SKM-1 (cell line): ENCODE results near the gene SZRD1.
A peak's percentile ranks its signal among the peaks of the same experiment; 100 is the strongest.

Experiments
- DNase-seq: peaks from one replicate; lab custom pipeline; 2025; ENCODE audit not compliant: unreplicated experiment; lab: John Stamatoyannopoulos, UW

Gene SZRD1

DNA sequence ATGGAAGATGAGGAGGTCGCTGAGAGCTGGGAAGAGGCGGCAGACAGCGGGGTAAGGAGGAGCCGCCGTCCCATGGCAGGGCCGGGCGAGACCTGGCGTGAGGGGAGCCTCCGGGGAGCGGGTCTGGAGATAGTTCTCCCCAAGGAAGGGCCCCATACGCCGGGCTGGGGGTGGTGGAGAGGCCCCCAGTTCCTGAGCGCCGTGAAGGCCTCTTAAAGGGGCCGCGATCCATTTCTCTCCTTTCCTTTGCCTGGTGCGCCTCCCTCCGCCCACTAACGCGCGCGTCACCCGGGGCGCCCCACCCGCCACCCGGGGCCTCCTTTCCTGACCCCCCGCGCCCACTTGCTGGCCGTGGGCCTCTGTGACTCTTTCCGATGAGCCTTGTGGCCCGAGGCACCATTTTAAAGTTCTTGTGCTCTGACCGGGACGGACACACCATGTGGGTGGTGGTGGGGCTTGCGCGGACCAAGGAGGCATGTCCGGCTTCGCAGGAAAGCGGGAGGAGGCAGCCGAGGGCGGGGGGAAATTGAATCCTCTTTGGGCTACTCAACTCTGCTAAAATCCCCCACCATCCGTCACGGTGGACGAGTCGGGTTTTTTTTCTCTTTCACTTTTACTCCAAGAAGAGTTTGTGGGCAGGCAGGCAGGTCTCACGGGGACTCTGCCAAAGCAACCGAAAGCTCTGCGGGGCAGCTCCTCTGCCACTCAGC lies 371 bp downstream of the SZRD1 start:
- DNase-seq = peak; percentile 70

DNA sequence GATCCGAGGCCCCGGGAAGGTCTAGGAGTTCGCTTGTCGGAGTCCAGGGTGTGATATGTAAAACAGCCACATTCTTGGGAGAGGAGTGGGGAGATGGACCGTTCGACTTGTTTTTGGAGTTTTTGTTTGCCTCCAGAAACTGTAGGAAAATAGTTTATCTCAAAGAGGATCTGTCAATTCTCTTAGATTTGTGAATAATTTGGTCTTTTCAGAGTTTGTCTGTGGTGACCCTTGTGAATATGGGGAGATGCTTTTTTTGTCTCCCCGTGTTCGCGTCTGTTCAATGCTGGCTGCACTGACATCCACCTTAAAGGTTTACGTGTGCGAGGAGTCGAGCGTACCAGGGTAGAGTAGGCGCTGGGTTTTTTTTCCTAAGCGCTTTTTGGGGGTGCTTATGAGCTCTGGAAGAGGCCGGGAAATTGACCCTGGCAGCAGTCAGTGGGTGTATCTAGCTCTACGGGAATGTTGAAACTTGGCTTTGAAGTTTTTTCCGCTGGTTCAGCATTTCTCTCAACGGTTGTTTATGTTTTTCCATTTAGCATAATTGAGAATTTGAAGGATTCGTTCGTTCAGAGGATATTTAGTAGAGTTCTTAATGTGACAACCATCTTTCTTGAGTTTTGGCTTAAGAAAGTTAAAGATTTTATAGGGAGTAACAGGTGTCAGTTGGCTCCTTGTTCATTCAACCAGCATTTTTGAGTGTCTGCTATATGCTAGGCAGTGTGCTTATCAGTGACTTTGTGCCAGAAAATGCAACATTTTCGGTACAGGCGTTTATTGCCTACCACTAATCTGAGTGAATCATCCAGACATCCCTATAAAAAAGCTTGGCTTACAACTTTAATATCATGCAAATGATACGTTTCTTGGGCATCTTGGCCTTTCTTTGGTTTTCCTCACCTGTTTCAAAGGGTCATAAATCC lies 1.2 kb downstream of the SZRD1 start:
- DNase-seq = no peak

DNA sequence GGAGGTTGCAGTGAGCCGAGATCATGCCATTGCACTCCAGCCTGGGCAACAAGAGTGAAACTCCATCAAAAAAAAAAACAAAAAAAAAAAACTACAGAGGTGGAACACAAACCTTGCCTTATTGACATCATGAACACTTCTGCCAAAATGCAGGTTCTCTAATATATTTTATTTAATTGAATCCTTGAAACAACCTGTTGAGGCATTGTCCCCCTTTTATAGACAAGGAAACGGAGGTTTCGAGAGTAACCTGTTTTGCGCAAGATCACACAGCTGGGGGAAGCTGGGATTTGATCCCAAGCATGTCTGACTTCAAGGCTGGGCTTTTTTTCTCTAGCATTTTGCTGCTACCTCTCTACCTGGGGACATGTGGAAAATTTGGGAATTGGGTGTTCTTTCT lies 2.8 kb downstream of the SZRD1 start:
- no peak for DNase-seq

DNA sequence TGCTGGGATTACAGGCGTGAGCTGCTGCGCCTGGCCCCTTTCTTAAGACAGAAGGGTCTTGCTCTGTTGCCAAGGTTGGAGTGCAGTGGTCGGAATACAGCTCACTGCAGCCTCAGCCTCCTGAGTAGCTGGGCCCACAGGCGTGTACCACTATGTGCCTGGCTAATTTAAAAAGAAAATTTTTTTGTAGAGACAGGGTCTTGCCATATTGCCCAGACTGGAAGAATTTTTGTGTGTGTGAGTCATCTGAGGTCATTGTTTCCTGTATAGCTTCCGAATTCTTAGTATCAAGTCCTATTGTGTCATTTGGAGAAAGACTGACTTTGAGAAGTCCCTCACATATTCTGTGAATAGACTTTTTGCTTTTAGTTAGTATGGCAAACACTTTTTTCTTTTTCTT lies 4.7 kb downstream of the SZRD1 start:
- no peak for DNase-seq

DNA sequence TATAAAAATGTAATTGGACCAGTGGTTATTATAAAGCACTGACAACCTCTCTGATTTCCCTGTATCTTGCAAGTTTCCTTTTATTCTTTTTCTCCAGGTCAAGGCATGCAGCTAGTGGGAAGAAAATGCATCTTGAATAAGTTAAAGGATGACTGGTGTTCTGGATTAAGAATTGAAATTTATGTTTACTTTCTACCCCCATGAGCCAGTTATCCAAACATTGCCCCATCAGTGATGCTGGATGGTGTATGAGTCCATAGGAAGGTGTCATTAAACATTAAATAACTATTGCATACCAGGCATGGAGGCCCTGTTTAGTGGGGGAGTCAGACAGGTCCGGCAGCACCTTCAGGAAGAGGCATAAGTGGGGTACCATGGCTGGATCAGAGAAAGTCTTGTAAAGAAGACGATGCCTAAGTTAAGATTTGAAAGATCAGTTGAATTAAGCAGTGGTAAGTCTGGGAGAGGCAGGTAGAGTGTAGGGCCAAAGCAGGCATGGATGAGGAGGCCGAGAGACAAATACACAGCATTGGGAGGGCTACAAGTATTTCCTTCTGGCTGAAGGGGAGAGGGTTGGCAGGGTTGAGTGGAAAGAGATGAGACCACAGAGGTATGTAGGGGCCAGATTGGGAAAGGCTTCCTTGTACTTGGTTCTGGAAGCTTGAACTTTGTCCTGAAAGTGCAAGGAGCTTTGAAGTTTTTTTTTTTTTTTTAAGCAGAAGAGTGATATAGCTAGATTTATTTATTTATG lies 5.7 kb downstream of the SZRD1 start:
- no peak for DNase-seq

DNA sequence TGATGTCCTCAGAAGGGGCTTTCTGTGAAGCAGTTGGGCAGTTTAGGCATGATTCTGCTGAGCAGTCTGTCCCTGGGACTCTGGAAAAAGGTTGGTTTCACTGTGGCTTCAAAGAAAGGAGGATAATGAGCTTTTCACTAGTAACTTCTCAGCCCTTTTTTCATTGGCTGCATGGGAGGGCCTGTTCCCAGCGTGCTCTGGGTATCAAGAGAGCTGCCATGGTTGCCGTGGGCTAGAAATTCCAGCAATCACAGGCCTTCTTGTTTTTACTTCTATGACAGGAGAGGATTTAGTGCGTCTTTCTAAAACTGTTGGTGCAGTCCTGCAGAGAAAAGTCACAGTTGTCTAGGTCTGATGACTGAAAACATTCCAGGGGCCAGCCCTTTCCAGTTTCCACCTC lies 7.2 kb downstream of the SZRD1 start:
- no peak for DNase-seq

DNA sequence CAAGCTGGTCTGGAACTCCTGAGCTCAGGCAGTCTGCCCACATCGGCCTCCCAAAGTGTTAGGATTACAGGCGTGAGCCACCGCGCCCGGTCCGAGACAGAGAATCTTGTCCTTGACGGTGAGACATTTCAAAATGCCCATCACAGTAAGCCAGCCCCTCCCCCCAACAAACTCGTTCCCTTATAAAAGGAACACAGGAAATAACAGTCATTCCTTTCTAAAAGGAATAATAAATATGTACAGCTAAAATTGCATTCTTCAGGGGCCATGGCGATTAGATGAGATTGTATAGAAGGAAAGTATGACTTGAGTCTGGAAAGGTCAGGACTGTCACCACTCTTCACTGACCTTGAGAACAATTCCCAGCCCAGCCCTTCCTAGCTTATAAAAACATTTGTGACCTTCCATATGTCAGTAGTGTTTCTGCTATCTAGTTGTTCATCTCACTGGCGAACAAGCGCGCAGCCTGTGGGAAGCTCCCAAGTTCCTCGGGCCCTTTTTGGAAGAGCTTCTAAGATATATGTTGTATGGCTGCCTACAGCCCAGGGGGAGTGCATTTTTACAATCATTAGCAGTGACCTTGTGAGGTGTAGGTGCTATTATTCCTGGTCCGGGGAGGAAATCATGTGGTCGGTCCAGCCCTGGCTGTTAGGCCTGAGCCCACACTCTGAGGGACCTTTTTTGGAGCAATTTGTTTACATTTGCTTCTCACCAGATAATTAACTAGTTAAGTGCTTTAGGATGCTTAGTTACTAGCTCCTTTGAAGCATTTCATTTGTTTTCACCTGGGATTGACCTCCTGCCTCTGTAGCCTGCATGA lies 8.7 kb downstream of the SZRD1 start:
- no peak for DNase-seq

DNA sequence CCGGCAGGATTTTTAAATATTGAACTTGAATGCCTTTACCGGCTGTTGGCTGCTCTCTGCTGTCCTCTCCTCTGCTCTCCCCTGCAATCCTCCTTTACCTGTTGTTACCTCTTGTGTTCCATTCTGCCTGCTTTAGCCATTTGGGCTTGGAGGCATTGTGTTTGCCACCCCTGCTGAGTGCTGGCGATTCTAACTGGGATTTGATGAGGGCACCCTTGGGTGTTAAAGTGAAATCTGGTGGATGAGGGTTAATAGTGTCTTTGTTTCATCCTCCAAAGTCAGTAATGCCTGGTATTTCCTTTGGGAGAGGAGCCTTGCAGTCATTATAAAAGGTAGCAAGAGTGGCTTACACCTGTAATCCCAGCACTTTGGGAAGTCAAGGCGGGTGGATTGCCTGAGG lies 9.9 kb downstream of the SZRD1 start:
- no peak for DNase-seq

DNA sequence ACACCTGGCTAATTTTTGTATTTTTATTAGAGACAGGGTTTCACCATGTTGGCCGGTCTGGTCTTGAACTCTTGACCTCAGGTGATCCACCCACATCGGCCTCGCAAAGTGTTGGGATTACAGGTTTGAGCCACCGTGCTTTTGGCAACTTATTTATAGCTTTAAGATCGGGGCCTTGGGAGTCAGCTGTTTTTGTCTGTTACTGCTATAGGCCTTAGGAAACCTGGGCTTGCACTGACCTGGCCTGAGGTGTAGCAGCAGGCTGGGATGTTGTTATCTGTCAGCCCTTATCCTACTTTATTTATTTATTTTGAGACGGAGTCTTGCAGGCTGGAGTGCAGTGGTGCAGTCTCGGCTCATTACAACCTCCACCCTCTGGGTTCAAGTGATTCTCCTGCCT lies 11.4 kb downstream of the SZRD1 start:
- no peak for DNase-seq

DNA sequence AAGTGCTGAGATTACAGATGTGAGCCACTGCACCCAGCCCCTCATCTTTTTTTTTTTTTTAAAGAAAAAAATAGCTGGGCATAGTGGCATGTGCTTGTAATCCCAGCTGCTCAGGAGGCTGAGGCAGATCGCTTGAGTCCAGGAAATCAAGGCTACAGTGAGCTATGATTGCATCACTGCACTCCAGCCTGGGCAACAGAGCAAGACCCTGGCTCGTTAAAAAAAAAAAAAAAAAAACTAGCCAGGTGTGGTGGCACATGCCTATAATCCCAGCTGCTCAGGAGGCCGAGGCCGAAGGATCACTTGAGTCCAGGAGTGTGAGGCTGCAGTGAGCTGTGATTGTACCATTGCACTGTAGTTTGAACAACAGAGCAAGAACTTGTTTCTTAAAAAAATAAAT lies 13.8 kb downstream of the SZRD1 start:
- no peak for DNase-seq

DNA sequence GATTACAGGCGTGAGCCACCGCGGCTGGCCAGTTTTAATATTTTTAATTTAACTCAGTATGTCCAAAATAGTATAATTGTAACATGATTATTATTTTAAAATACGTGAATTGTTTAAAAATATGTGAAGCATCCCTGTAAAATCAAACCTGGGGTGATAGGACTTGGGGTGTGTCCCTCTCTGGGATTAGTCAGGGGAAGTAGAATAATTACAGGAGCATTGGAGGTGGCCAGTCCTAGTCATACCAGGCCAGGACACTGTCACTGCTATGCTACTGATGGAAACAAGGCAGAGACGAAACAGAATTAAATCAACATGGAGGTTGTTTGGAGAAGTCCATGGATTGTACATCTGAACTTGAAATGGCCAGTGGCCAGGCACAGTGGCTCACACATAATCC lies 16.8 kb downstream of the SZRD1 start:
- no peak for DNase-seq

DNA sequence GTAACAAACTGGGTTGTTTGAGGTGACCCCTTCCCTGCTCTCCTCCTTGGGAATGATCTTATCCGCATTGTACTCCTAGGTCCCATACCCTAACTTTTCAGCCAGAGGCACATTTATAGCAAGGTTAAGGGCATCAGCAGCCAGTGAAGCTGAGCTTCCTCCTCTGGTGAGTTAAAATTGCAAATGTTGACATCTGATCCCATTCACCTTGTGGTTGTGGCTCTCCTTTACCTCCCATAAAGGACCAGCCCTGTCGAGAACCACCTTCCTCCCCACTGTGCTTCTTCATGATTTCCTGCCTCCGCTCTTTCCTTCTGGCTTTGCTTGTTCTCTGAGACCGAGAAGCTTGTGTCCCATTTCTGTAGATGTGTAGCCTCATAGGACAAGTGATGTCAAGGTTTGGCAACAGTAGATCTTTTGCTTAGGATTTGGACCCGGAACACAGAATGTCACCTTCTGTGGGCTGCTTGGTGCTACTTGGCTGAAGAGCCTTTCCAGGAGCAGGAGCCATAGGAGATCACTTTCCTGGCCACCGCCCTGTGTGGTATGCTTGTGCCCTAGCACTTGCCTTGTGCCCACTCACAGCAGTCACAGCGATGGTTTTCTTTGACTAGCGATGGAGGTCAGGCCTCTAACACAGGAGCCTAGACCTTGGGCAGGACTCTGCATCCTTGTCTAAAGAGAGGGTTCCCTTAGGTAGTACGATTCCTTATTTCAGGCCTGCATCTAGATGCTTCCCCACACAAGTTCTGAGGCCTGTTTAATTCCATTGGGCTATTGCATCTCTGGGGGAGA lies 18.8 kb downstream of the SZRD1 start:
- DNase-seq = no peak

DNA sequence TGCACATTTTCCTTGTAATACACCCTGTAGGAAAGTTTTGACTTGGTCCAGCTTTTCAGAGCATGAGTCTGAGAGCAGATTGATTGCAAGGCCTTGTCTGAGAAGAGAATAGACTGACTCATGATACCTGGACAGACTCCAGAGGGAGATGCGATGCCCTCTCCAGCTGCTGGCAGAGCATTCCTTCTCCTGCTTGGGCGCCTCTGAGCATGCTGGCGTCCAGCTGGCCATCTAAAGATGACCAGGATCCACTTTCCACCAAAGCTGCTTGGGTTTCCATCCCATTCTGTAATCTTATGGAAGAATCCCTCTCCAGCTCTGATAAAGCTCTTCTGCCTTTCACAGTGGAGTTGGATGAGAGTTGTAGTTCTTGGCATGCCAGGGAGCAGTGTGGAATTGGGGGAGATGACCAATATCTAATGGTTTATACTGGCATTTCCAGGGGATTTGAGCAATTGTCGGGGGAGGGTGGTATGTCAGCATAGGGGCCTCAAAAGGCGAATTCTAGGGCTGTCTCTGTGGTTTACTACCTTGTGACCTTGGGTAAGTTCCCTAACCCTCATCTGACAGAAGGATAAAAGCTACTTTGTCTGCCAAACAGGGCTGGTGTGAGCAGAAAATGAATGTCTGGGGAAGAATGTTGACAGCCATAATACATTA lies 19.5 kb downstream of the SZRD1 start:
- DNase-seq = no peak

DNA sequence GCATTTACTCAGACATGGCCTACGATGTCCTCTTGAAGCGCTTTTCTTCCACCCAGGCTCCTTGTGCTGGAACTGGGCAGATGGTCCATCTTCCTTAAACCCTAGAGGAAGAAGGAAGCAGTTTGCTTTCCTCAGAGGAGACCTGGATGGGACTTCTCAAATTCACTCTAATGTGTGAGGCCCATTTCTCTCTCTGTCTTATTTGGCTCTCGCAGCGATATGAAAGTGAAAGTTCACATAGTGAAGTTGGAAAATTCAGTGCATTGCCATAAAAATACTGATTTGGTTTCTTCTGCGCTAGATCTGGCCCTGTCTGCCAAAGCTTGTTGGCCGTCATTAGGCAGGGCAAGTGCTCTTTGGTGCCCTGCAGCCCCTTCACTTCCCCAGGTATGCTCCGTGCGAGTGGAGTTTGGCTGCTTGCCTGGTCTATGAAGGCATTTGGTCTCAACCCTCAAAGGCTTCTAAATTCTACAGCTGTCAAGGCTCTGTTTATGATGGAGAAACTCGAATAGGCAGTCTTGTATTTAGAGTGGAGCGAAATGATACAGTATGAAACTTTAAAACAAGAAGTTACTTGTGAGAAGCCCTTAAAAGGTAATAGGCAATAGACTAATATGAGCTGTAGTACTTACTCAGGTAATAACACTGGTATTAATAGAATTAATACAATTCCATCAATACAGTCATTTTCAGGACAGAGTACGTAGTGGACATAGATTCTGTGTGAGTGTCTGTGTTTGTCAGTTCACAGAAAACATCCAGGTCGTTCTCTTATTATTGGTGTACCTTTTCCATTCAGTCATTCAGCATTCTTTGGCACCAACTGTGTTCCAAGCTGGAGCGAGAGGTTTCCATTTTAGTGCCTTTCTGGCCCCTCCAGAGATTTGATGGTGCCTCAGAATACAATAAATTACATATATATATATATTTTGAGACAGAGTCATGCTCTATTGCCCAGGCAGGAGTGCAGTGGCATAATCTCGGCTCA lies 20.5 kb downstream of the SZRD1 start:
- no peak for DNase-seq

DNA sequence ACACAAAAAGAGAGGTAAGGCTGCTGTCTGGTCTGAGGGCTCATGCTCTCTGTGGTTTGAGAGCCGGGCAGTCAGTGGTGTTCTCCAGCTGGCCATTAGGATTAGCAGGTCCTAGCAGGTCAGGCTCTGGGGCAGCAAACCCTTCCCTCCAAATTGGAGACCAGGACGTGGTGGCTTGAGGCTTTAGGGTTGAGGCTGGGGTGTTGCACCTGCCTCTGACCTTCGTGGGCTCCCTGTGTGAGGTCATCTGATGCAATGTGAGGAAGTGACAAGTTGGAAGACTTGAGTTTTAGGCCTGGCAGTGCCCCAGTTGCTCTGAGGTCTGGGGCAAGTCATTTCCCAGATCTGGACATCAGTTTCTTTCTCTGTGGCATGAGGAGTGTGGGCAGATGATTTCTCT lies 24.4 kb downstream of the SZRD1 start:
- no peak for DNase-seq

DNA sequence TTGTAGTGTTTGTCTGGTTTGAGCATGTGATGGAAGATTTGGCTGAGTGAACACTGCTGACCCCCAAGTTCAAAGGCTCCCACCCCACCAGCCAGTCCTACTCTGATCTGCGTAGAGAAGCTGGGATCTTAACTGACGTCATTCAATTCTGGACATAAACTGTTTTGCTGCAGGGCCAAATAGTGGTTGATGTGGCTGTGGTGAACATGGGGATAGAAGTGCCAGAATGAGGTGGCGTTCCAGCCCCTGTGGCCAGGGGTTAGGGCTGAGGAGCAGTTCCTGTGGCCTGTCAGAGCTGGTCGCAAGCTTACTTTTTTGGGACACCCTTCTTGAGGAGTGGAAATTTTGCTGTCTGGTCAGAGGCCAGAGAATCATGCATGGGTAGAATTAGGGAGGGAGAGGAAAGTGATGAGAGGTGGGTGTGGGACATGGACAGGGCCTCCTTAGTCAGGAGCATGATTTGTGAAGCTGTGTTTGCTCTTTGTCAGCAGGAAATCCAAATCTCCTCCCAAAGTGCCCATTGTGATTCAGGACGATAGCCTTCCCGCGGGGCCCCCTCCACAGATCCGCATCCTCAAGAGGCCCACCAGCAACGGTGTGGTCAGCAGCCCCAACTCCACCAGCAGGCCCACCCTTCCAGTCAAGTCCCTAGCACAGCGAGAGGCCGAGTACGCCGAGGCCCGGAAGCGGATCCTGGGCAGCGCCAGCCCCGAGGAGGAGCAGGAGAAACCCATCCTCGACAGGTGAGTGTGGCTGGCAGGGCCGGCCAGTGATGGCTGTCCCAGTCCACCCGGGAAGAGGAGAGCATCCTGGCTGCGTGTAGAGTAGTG lies 25.9 kb downstream of the SZRD1 start:
- DNase-seq = no peak
